ENCODE measurements around the gene UNC5B.

- TF ChIP-seq CTCF (IDR thresholded peaks at IDR 0.05) (no peak), EP300 (IDR thresholded peaks at IDR 0.05) (no peak), POLR2A (IDR thresholded peaks at IDR 0.05) (no peak), POLR2AphosphoS5 (IDR thresholded peaks at IDR 0.05) (no peak)
These were observed 2.4 kb upstream of the UNC5B start for GRCh38 chr10:71209731-71210541.

Measured in gastroesophageal sphincter (tissue), 3 donors.